Sigmoid colon (tissue), 7 donors: Measurements from ENCODE around the gene YIF1B. TPM values are rescaled to one million over a fixed set of nuclear protein-coding genes. Genes with fewer than 3 reads are reported as not detected.

Source experiments
- DNase-seq: peaks from one replicate; pipeline ENCODE4 v3.0.0-alpha.2; 2019
- H3K27ac ChIP-seq, 4 donors: fragments of 200-600 bp; sonication (generic); one replicate each; pipeline ENCODE4 v1.5.1; 2016 to 2019; ENCODE audit warnings: mild to moderate bottlenecking in 1 of 4
- H3K27me3 ChIP-seq, 3 donors: fragments of 200-600 bp; sonication (generic); one replicate each; pipeline ENCODE4 v1.5.1; 2019; ENCODE audit warnings: mild to moderate bottlenecking in 1 of 3
- H3K36me3 ChIP-seq, 4 donors: fragments of 200-600 bp; sonication (generic); one replicate each; pipeline ENCODE4 v1.5.1; 2016 to 2019
- H3K4me1 ChIP-seq, 4 donors: fragments of 200-600 bp; sonication (generic); one replicate each; pipeline ENCODE4 v1.5.1; 2017 to 2019
- H3K4me3 ChIP-seq, 4 donors: fragments of 200-600 bp; sonication (generic); one replicate each; pipeline ENCODE4 v1.5.1; 2017 to 2019; ENCODE audit warnings: mild to moderate bottlenecking in 2 of 4, moderate library complexity in 1 of 4
- H3K9me3 ChIP-seq, 4 donors: fragments of 200-600 bp in 3 of 4; sonication (generic) in 3 of 4; one replicate each; pipeline versions ENCODE4 v1.5.1 to v1.6.1; 2013 to 2019
- EP300 ChIP-seq, 4 donors: sonication (generic); formaldehyde crosslinking; IDR thresholded peaks; one replicate each; pipeline ENCODE4 v1.6.1; 2017; ENCODE audit warnings: antibody characterized with exemption in 4 of 4
- POLR2A ChIP-seq, 2 donors: fragments of 450-650 bp; IDR thresholded peaks; one replicate each; pipeline ENCODE4 v1.6.1; 2016; ENCODE audit warnings: antibody characterized with exemption in 2 of 2, mild to moderate bottlenecking in 2 of 2, moderate library complexity in 2 of 2
- POLR2AphosphoS5 ChIP-seq, 4 donors: sonication (generic); formaldehyde crosslinking; IDR thresholded peaks; one replicate each; pipeline ENCODE4 v1.6.1; 2017; ENCODE audit warnings: antibody characterized with exemption in 4 of 4
- WGBS, 2 donors: extraction: QIAGEN DNeasy Blood & Tissue Kit; methylation state at CpG; one replicate each; pipeline ENCODE4 v1.1.7; 2013; 5-methylcytosine and 5-hydroxymethylcytosine counted together
- intact Hi-C: fragments of 100-400 bp; cut with DNase I; formaldehyde crosslinking; loops from one replicate; pipeline ENCODE4 v1.15.1; 2023
- polyA plus RNA-seq, 3 donors: library from polyadenylated mRNA; stranded (reverse); fragments of 200-250 nt; gene quantifications; one replicate each; pipeline ENCODE4 v1.2.3, GENCODE V29; 2013
- total RNA-seq, 4 donors: library from RNA; depleted of rRNA; stranded (reverse); fragments of >200 nt; gene quantifications; one replicate each; pipeline ENCODE4 v1.1.0, GENCODE V29; 2016
- TF ChIP-seq, protein P1 (sequence below), 4 experiments: fragments of 450-650 bp in 3 of 4; fragments of 200-600 bp in 1 of 4; IDR thresholded peaks; one replicate each; pipeline ENCODE4 v1.5.1; 2016 to 2019; ENCODE audit warnings: antibody characterized with exemption in 4 of 4, mild to moderate bottlenecking in 3 of 4, moderate library complexity in 2 of 4
- donor health status: healthy with polysubstance abuse.
- donor health status: Bipolar disorder and iron deficiency.
- donor health status: healthy.

The YIF1B gene
- total and polyA plus RNA-seq, 7 donors, result 12.5 to 77.5 (median 14.3) TPM

DNA sequence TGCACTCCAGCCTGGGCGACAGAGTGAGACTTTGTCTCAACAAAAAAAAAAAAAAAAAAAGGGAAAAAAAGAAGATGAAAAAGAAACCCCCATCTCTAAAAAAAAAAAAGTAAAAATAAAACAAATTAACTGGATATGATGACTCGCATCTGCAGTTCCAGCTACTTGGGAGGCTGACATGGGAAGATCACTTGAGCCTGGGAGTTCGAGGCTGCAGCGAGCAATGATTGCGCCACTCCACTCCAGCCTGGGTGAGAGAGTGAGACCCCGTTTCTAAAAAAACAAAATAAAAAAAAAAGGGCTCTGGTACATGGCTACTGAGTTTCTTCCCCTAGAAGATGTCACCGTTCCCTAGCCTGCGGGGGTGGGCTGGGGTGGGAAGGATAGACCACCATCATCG lies 17.5 kb upstream of the YIF1B start:
- intact Hi-C loops, result loop anchor here (10.0 kb wide), 1 partner anchor 792 kb away; the partner anchor contains the start of gene PAK4
- WGBS, 2 donors, result 90 to 93% methylated on average over 9 of the region's 9 CpGs
- DNase-seq, result no peak
- Histone ChIP-seq H3K36me3 (peaks cover 0 to 3% (median 1%) of the 10 kb centered on the region in 4 donors), H3K4me3 (no peak overlapping the region), H3K27me3 (no peaks in the 10 kb centered on the region), H3K4me1 (peaks cover 0 to 17% (median 11%) of the 10 kb centered on the region in 4 donors), H3K9me3 (no peaks in the 10 kb centered on the region), H3K27ac (no peak overlapping the region)
- no peak for TF ChIP-seq POLR2AphosphoS5 (IDR thresholded peaks at IDR 0.05)
- TF ChIP-seq POLR2A (IDR thresholded peaks at IDR 0.05), result no peak
- TF ChIP-seq EP300 (IDR thresholded peaks at IDR 0.05), result no peak
- TF ChIP-seq, protein P1, sequence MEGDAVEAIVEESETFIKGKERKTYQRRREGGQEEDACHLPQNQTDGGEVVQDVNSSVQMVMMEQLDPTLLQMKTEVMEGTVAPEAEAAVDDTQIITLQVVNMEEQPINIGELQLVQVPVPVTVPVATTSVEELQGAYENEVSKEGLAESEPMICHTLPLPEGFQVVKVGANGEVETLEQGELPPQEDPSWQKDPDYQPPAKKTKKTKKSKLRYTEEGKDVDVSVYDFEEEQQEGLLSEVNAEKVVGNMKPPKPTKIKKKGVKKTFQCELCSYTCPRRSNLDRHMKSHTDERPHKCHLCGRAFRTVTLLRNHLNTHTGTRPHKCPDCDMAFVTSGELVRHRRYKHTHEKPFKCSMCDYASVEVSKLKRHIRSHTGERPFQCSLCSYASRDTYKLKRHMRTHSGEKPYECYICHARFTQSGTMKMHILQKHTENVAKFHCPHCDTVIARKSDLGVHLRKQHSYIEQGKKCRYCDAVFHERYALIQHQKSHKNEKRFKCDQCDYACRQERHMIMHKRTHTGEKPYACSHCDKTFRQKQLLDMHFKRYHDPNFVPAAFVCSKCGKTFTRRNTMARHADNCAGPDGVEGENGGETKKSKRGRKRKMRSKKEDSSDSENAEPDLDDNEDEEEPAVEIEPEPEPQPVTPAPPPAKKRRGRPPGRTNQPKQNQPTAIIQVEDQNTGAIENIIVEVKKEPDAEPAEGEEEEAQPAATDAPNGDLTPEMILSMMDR (IDR thresholded peaks at IDR 0.05), result no peak

DNA sequence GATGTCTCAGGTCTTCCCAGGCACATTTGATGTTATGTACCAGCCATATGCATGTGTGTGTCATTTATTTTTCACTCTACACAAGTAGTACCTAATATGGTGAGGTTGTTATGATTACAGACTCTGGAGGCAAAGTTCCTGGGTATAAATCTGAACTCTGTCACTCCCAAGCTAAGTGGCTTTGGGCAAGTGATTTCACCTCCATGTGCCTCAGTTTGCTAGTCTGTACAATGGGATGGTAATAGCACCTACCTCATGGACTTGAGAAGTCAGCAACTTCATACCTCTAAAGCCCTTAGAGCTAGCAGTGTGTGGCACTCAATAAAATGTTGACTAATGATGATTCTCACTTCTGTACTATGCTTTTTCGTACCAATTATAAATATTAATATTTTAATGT lies 16.0 kb upstream of the YIF1B start:
- H3K27me3 ChIP-seq, result no peaks in the 10 kb centered on the region
- 84 to 87% methylated on average over 1 of the region's 1 CpG for whole genome bisulfite sequencing, 2 donors
- H3K36me3 ChIP-seq, result peaks cover 11 to 18% (median 15%) of the 10 kb centered on the region in 4 donors
- no peak overlapping the region for H3K27ac ChIP-seq
- no peak for TF ChIP-seq POLR2AphosphoS5 (IDR thresholded peaks at IDR 0.05)
- TF ChIP-seq EP300 (IDR thresholded peaks at IDR 0.05), result no peak
- TF ChIP-seq, protein P1 (IDR thresholded peaks at IDR 0.05), result no peak
- TF ChIP-seq POLR2A (IDR thresholded peaks at IDR 0.05), result no peak
- intact Hi-C loops, result loop anchor here (10.0 kb wide), 1 partner anchor 793 kb away; the partner anchor contains the start of gene PAK4
- no peaks in the 10 kb centered on the region for H3K9me3 ChIP-seq
- no peak overlapping the region for H3K4me3 ChIP-seq
- H3K4me1 ChIP-seq, result peaks cover 0 to 6% (median 5%) of the 10 kb centered on the region in 4 donors
- no peak for DNase-seq

DNA sequence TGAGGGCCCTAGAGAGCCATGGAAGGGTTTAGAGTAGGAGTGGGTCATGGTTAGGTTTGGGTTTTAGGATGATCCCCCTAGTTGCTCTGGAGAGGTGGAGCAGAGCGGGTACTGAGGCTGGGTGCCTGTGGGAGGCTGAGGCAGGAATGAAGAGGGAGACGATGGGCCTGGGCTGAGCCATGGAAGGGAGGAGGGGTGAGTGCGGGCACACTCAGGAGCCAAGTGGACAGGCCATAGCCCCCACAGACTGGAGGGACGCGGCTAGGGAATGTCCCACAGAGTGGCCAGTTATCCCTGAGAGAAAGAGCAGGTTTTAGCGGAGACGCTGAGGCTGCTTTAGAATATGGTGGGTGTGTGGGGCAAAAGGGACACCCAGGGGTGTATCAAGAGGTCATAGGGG lies 13.9 kb upstream of the YIF1B start:
- no peaks in the 10 kb centered on the region for H3K27me3 ChIP-seq
- H3K9me3 ChIP-seq, result no peaks in the 10 kb centered on the region
- no peaks in the 10 kb centered on the region for H3K4me1 ChIP-seq
- no peak for DNase-seq
- TF ChIP-seq POLR2AphosphoS5 (IDR thresholded peaks at IDR 0.05), result no peak
- TF ChIP-seq EP300 (IDR thresholded peaks at IDR 0.05), result no peak
- WGBS, 2 donors, result 95 to 96% methylated on average over 7 of the region's 7 CpGs
- no peak overlapping the region for H3K27ac ChIP-seq
- H3K36me3 ChIP-seq, result peaks cover 17 to 39% (median 24%) of the 10 kb centered on the region in 4 donors
- intact Hi-C loops, result loop anchor here (10.0 kb wide), 1 partner anchor 795 kb away; the partner anchor contains the start of gene PAK4
- no peak overlapping the region for H3K4me3 ChIP-seq

DNA sequence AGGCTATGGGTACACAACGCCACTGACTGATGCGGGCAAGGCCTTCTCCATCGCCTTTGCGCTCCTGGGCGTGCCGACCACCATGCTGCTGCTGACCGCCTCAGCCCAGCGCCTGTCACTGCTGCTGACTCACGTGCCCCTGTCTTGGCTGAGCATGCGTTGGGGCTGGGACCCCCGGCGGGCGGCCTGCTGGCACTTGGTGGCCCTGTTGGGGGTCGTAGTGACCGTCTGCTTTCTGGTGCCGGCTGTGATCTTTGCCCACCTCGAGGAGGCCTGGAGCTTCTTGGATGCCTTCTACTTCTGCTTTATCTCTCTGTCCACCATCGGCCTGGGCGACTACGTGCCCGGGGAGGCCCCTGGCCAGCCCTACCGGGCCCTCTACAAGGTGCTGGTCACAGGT lies 10.8 kb upstream of the YIF1B start:
- intact Hi-C loops, result no loop called here
- 95% methylated on average over 22 of the region's 22 CpGs for WGBS, 2 donors
- H3K4me3 ChIP-seq, result no peak overlapping the region
- DNase-seq, result no peak
- H3K4me1 ChIP-seq, result peaks cover 0 to 25% (median 20%) of the 10 kb centered on the region in 4 donors
- no peaks in the 10 kb centered on the region for H3K9me3 ChIP-seq
- TF ChIP-seq EP300 (IDR thresholded peaks at IDR 0.05) (no peak), POLR2AphosphoS5 (IDR thresholded peaks at IDR 0.05) (no peak), POLR2A (IDR thresholded peaks at IDR 0.05) (no peak)
- TF ChIP-seq, protein P1 (IDR thresholded peaks at IDR 0.05), result no peak
- H3K27ac ChIP-seq, result no peak overlapping the region
- peaks cover 17 to 44% (median 24%) of the 10 kb centered on the region in 4 donors for H3K36me3 ChIP-seq
- no peaks in the 10 kb centered on the region for H3K27me3 ChIP-seq

DNA sequence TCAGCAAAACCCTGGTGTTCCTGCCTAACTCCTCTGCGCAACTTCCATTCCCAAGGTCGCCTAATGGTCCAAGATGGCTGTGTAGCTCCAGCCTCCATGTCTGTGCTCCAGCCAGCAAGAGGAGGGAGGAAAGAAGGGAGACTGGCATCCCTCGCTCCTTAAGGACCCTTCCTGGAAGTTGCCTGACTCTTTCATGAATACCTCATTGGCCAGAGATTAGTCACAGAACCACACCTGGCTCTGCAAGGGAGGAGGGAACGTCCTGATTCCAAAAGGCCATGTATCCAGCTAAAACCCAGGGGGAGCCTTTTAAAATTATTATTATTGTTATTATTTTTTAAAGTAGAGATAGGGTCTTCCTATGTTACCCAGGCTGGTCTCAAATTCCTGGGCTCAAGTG lies 8.7 kb upstream of the YIF1B start:
- Histone ChIP-seq H3K4me1 (peaks cover 0 to 41% (median 33%) of the 10 kb centered on the region in 4 donors), H3K4me3 (no peak overlapping the region), H3K9me3 (no peaks in the 10 kb centered on the region), H3K36me3 (peaks cover 17 to 44% (median 24%) of the 10 kb centered on the region in 4 donors), H3K27me3 (no peaks in the 10 kb centered on the region), H3K27ac (peak overlapping the region in 3 of 4 donors; percentile 90 to 98 (median 92))
- 89 to 95% methylated on average over 4 of the region's 4 CpGs for WGBS, 2 donors
- DNase-seq, result no peak
- TF ChIP-seq POLR2A (IDR thresholded peaks at IDR 0.05) (no peak), EP300 (IDR thresholded peaks at IDR 0.05) (no peak), POLR2AphosphoS5 (IDR thresholded peaks at IDR 0.05) (no peak)
- intact Hi-C loops, result no loop called here
